Neural progenitor cell (in vitro differentiated cells): ENCODE data around the gene SPNS3. TPM values are rescaled to one million over a fixed set of nuclear protein-coding genes. Genes with fewer than 3 reads are reported as not detected.

Experiments
- DNase-seq: peaks from one replicate; pipeline ENCODE4 v3.0.0-alpha.2; 2016; ENCODE audit warnings: low spot score
- H2AFZ ChIP-seq: fragments of 200-600 bp; sonication (generic); replicated peaks from 2 replicates; pipeline ENCODE4 v1.6.1; 2016; ENCODE audit warnings: antibody characterized with exemption
- H3F3A ChIP-seq: fragments of 200-600 bp; sonication (generic); 2 replicates; pipeline ENCODE4 v1.6.1; 2016; ENCODE audit warnings: antibody characterized with exemption, low read depth
- H3K27ac ChIP-seq: fragments of 200-600 bp; sonication (generic); 2 replicates; pipeline ENCODE4 v1.5.1; 2016; ENCODE audit warnings: mild to moderate bottlenecking
- H3K27me3 ChIP-seq: fragments of 200-600 bp; sonication (generic); 2 replicates; pipeline ENCODE4 v1.6.1; 2016; ENCODE audit warnings: mild to moderate bottlenecking, moderate library complexity
- H3K36me3 ChIP-seq: fragments of 200-600 bp; sonication (generic); 2 replicates; pipeline ENCODE4 v1.5.1; 2016
- H3K4me1 ChIP-seq: fragments of 200-600 bp; sonication (generic); 2 replicates; pipeline ENCODE4 v1.6.1; 2016; ENCODE audit warnings: mixed run types
- H3K4me2 ChIP-seq: fragments of 200-600 bp; sonication (generic); 2 replicates; pipeline ENCODE4 v1.6.1; 2016
- H3K4me3 ChIP-seq: fragments of 200-600 bp; sonication (generic); 2 replicates; pipeline ENCODE4 v1.5.1; 2016
- H3K79me2 ChIP-seq: fragments of 200-600 bp; sonication (generic); 2 replicates; pipeline ENCODE4 v1.6.1; 2016; ENCODE audit warnings: low read depth
- H3K9ac ChIP-seq: fragments of 200-600 bp; sonication (generic); 2 replicates; pipeline ENCODE4 v1.6.1; 2016
- H3K9me3 ChIP-seq: fragments of 200-600 bp; sonication (generic); 2 replicates; pipeline ENCODE4 v1.5.1; 2016; ENCODE audit warnings: low read depth
- H4K20me1 ChIP-seq: fragments of 200-600 bp; sonication (generic); 2 replicates; pipeline ENCODE4 v1.6.1; 2016; ENCODE audit warnings: low read depth
- H3K27ac Mint-ChIP-seq: 3 replicates; pipeline ENCODE4 v1.8.0; 2021; ENCODE audit warnings: mixed read lengths
- H3K27me3 Mint-ChIP-seq: 2 replicates; pipeline ENCODE4 v1.8.0; 2022; ENCODE audit warnings: low read depth, mild to moderate bottlenecking, inconsistent platforms, moderate library complexity, mixed read lengths; ENCODE audit not compliant: insufficient read depth
- H3K36me3 Mint-ChIP-seq: 3 replicates; pipeline ENCODE4 v1.8.0; 2021; ENCODE audit warnings: mixed read lengths
- H3K4me1 Mint-ChIP-seq: 3 replicates; pipeline ENCODE4 v1.8.0; 2021; ENCODE audit warnings: mixed read lengths
- H3K4me3 Mint-ChIP-seq: 3 replicates; pipeline ENCODE4 v1.8.0; 2021; ENCODE audit warnings: mild to moderate bottlenecking, moderate library complexity, mixed read lengths
- H3K9me3 Mint-ChIP-seq: 3 replicates; pipeline ENCODE4 v1.8.0; 2020; ENCODE audit warnings: mixed read lengths
- EZH2 ChIP-seq: fragments of 200-600 bp; sonication (generic); IDR thresholded peaks from 2 replicates; pipeline ENCODE4 v1.6.1; 2017; ENCODE audit warnings: antibody characterized with exemption, mild to moderate bottlenecking, moderate library complexity
- EZH2phosphoT487 ChIP-seq: fragments of 200-600 bp; sonication (generic); IDR thresholded peaks from 2 replicates; pipeline ENCODE4 v1.6.1; 2017; ENCODE audit warnings: antibody characterized with exemption
- total RNA-seq: library from RNA; depleted of rRNA; stranded (reverse); fragments of >200 nt; gene quantifications from 2 replicates; pipeline ENCODE4 v1.2.3, GENCODE V29; 2015; ENCODE audit warnings: low replicate concordance
- TF ChIP-seq, protein P1 (sequence below): fragments of 200-600 bp; sonication (generic); IDR thresholded peaks from 2 replicates; pipeline ENCODE4 v1.5.1; 2017; ENCODE audit warnings: antibody characterized with exemption, mild to moderate bottlenecking

The SPNS3 gene
- total RNA-seq, 1 donor from 2014 or later = not detected

DNA sequence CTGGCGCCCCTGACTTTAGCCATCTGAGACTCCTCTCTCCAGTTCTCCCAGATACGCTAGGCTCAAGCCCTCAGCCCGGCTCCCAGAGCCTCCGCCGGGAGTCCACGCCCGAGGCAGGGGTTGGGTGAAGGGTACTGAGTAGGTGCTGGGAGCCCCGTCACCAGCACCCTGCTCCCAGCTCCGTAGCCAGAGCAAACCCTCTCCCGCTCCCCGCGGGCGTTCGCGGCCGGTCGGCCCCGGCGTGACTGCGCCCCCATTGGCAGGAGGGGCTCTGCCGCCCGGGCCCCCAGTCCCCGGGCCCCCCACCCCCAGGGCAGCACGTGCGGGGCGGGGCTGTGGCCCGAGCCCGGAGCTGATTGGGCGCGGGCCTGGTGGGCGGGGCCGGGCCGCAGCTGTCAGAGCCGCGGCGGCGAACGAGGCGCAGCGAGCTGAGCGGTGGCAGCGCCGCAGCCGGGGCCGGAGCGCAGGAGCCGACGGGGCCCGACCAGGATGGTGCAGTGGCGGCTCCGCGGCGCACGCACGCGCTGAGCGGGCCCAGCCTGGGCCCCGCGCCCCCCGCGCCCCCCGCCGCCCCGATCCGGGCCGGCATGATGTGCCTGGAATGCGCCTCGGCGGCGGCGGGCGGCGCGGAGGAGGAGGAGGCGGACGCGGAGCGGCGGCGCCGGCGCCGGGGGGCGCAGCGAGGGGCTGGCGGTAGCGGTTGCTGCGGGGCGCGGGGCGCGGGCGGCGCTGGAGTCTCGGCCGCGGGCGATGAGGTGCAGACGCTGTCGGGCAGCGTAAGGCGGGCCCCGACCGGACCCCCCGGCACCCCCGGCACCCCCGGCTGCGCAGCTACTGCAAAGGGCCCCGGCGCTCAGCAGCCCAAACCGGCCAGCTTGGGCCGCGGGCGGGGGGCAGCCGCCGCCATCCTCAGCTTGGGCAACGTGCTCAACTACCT, 65.0 kb downstream of the SPNS3 start, which contains the start of gene SPNS2:
Gene SPNS2, plus strand, starts transcription at position 421 of the 937 bp plus-strand sequence. Its CDS starts 167 bp downstream, at position 588.
- Histone ChIP-seq H4K20me1 (peaks cover 28% of the 10 kb centered on the region), H3K4me3 (peak within 1 kb of the TSS; percentile 49), H2AFZ (no peak within 1 kb of the TSS), H3K9ac (no peak within 1 kb of the TSS), H3K79me2 (no peaks in the 10 kb centered on the region), H3K4me1 (peaks cover 11% of the 10 kb centered on the region), H3F3A (peaks cover 15% of the 10 kb centered on the region), H3K27ac (no peak within 1 kb of the TSS), H3K36me3 (no peaks in the 10 kb centered on the region), H3K9me3 (no peaks in the 10 kb centered on the region), H3K27me3 (peaks cover 76% of the 10 kb centered on the region), H3K4me2 (peak within 1 kb of the TSS; percentile 84)
- Mint-ChIP-seq H3K27me3 (peaks cover 54% of the 10 kb centered on the region), H3K4me3 (peak within 1 kb of the TSS; percentile 82), H3K36me3 (no peaks in the 10 kb centered on the region), H3K9me3 (no peaks in the 10 kb centered on the region), H3K27ac (no peak within 1 kb of the TSS), H3K4me1 (peaks cover 16% of the 10 kb centered on the region)
- peak; percentile 90 for DNase-seq
- no peak for TF ChIP-seq EZH2
- TF ChIP-seq, protein P1, sequence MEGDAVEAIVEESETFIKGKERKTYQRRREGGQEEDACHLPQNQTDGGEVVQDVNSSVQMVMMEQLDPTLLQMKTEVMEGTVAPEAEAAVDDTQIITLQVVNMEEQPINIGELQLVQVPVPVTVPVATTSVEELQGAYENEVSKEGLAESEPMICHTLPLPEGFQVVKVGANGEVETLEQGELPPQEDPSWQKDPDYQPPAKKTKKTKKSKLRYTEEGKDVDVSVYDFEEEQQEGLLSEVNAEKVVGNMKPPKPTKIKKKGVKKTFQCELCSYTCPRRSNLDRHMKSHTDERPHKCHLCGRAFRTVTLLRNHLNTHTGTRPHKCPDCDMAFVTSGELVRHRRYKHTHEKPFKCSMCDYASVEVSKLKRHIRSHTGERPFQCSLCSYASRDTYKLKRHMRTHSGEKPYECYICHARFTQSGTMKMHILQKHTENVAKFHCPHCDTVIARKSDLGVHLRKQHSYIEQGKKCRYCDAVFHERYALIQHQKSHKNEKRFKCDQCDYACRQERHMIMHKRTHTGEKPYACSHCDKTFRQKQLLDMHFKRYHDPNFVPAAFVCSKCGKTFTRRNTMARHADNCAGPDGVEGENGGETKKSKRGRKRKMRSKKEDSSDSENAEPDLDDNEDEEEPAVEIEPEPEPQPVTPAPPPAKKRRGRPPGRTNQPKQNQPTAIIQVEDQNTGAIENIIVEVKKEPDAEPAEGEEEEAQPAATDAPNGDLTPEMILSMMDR = no peak
- no peak for TF ChIP-seq EZH2phosphoT487

DNA sequence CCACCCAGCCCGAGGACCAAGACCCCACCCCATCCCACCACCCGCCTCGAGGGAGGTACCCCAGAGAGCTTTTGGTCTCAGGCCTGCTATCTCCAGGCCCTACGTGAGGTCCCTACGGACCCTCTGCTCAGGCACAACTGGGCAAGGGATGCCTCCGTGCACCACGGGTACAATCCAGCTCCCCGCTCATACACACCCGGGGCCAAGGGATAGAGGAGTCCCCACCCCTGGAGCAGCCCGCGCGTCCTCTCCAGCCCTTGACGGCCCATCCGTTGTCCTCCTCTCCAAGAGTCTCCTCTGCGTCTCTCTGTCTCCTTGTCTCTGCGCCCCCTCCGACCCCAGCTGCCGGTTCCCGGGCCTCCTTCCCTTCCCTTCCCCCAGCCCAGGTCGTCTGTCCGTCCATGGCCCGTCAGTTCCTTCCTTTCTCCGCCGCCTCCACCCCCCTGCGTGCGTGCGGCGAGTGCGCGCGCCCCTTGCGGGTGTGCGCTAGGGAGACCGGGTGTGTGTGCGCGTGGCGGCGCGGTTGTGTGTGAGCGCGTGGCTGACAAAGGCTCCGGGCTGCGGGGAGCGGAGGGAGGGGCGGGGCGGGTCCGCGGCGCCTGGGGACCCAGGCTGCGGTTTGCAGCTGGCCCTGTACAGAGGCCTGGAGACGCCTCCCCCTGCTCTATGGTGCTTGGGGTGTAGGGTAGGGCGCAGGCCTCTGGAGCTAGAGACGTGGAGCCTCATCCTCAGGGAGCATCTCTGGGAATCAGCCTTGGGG, 65.9 kb downstream of the SPNS3 start:
- Histone ChIP-seq H4K20me1 (peaks cover 26% of the 10 kb centered on the region), H3F3A (peaks cover 15% of the 10 kb centered on the region), H3K4me2 (peak overlapping the region; percentile 84), H3K4me3 (peak overlapping the region; percentile 49), H3K9me3 (no peaks in the 10 kb centered on the region), H3K27ac (no peak overlapping the region), H2AFZ (no peak overlapping the region), H3K79me2 (no peaks in the 10 kb centered on the region), H3K36me3 (no peaks in the 10 kb centered on the region), H3K27me3 (peaks cover 76% of the 10 kb centered on the region), H3K4me1 (peaks cover 11% of the 10 kb centered on the region), H3K9ac (no peak overlapping the region)
- H3K4me1 Mint-ChIP-seq = peaks cover 17% of the 10 kb centered on the region
- H3K27ac Mint-ChIP-seq = no peak overlapping the region
- TF ChIP-seq, protein P1 = no peak
- TF ChIP-seq EZH2 (peak; percentile 93), EZH2phosphoT487 (peak; percentile 81)
- H3K4me3 Mint-ChIP-seq = peak overlapping the region; percentile 82
- peaks cover 52% of the 10 kb centered on the region for H3K27me3 Mint-ChIP-seq
- peak; percentile 72 for DNase-seq
- no peaks in the 10 kb centered on the region for H3K9me3 Mint-ChIP-seq
- no peaks in the 10 kb centered on the region for H3K36me3 Mint-ChIP-seq

DNA sequence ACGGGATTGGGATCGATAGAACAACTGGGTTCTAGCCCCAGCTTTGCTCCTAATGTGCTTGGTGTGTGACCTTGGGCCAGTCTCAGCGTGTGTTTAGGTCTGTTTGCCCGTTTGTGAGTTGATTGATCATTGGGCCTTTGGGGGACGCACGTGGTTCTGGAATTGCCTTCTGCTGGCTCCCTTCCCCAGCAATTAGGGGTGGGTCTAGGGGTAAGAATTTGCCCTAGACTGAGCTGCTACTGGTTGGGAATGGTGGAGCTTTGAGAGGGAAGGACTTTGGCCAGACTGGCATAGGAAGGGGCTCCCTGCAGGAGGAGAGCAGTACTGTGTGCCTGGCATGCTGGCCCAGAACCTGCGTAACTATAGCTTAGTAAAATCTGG, 66.4 kb downstream of the SPNS3 start:
- Histone ChIP-seq H3K4me2 (peak overlapping the region; percentile 84), H3K79me2 (no peaks in the 10 kb centered on the region), H2AFZ (no peak overlapping the region)

More for the DNA sequence above, 66.4 kb downstream of the SPNS3 start:
- peak overlapping the region; percentile 82 for H3K4me3 Mint-ChIP-seq
- Histone ChIP-seq H3K9ac (no peak overlapping the region), H3K4me3 (peak overlapping the region; percentile 49), H3K4me1 (peaks cover 11% of the 10 kb centered on the region), H3K9me3 (no peaks in the 10 kb centered on the region), H4K20me1 (peaks cover 26% of the 10 kb centered on the region), H3K36me3 (no peaks in the 10 kb centered on the region), H3K27ac (no peak overlapping the region), H3K27me3 (peaks cover 76% of the 10 kb centered on the region), H3F3A (peaks cover 15% of the 10 kb centered on the region)
- TF ChIP-seq, protein P1 = no peak
- TF ChIP-seq EZH2phosphoT487 (no peak), EZH2 (no peak)
- H3K27me3 Mint-ChIP-seq = peaks cover 54% of the 10 kb centered on the region
- no peak overlapping the region for H3K27ac Mint-ChIP-seq
- no peaks in the 10 kb centered on the region for H3K36me3 Mint-ChIP-seq
- H3K4me1 Mint-ChIP-seq = peaks cover 17% of the 10 kb centered on the region
- no peak for DNase-seq
- H3K9me3 Mint-ChIP-seq = no peaks in the 10 kb centered on the region
